Middle frontal gyrus (tissue), 1 donor: ENCODE measurements around the gene RPS28.
A peak's percentile ranks its signal among the peaks of the same experiment; 100 is the strongest.
"Not testable (repeated sequence)": the region's sequence is repeated elsewhere in the genome, so short reads cannot be mapped to it uniquely, and the experiment has no call there.

Source experiments
- DNase-seq: peaks from one replicate; pipeline ENCODE4 v3.0.0-alpha.2; 2015; ENCODE audit warnings: low spot score; ENCODE audit errors: extremely low spot score

RPS28 gene

GRCh38 chr19:8341504-8341903 is 20.2 kb downstream of the RPS28 start:
- not testable (repeated sequence) for DNase-seq

- DNase-seq = no peak
Measured at GRCh38 chr19:8342316-8342683, 21.0 kb downstream of the RPS28 start.

- DNase-seq = peak; percentile 74
Measured at GRCh38 chr19:8342684-8343482, 21.6 kb downstream of the RPS28 start, which contains the start of gene KANK3. KANK3 (minus strand) TSS chr19:8343262; CDS start chr19:8337828, 5,434 bp downstream.

GRCh38 chr19:8343483-8343844 is 22.2 kb downstream of the RPS28 start:
- DNase-seq = no peak

- not testable (repeated sequence) for DNase-seq
Measured at GRCh38 chr19:8349629-8350372, 28.5 kb downstream of the RPS28 start.

- DNase-seq = no peak
Measured at GRCh38 chr19:8352134-8352827, 31.0 kb downstream of the RPS28 start.

- not testable (repeated sequence) for DNase-seq
Measured at GRCh38 chr19:8352845-8353244, 31.5 kb downstream of the RPS28 start.

- no peak for DNase-seq
Measured at GRCh38 chr19:8355631-8356402, 34.5 kb downstream of the RPS28 start.

GRCh38 chr19:8357007-8357521 is 35.8 kb downstream of the RPS28 start:
- DNase-seq = no peak

- no peak for DNase-seq
Measured at GRCh38 chr19:8358948-8359347, 37.7 kb downstream of the RPS28 start.

GRCh38 chr19:8360196-8360595 is 38.9 kb downstream of the RPS28 start:
- DNase-seq = no peak

GRCh38 chr19:8361921-8362793 is 40.9 kb downstream of the RPS28 start:
- DNase-seq = peak; percentile 42

- no peak for DNase-seq
Measured at GRCh38 chr19:8363803-8364771, 42.8 kb downstream of the RPS28 start, which contains the start of gene ANGPTL4. ANGPTL4 (plus strand) TSS chr19:8364155; CDS start chr19:8364322, 167 bp downstream.

- no peak for DNase-seq
Measured at GRCh38 chr19:8366121-8366581, 44.9 kb downstream of the RPS28 start.

GRCh38 chr19:8366961-8367326 is 45.6 kb downstream of the RPS28 start:
- no peak for DNase-seq

- DNase-seq = no peak
Measured at GRCh38 chr19:8367327-8368001, 46.2 kb downstream of the RPS28 start.

GRCh38 chr19:8370176-8371010 is 49.1 kb downstream of the RPS28 start:
- DNase-seq = no peak
